Central memory CD4-positive, alpha-beta T cell (primary cell): ENCODE data around the gene HIPK2.
A peak's percentile ranks its signal among the peaks of the same experiment; 100 is the strongest.

Experiments used
- DNase-seq: peaks from one replicate; pipeline ENCODE4 v3.0.0; 2022

The HIPK2 gene

GRCh38 chr7:139782932-139783331, 5.1 kb upstream of the HIPK2 start:
- DNase-seq = no peak

- peak; percentile 41 for DNase-seq
Observed at GRCh38 chr7:139777133-139777891, 486 bp downstream of the HIPK2 start.

GRCh38 chr7:139776486-139777132, 1.2 kb downstream of the HIPK2 start:
- peak; percentile 35 for DNase-seq

GRCh38 chr7:139775829-139776266, 1.9 kb downstream of the HIPK2 start:
- DNase-seq = peak; percentile 52

GRCh38 chr7:139774376-139774775, 3.4 kb downstream of the HIPK2 start:
- DNase-seq = no peak

GRCh38 chr7:139773371-139773770, 4.4 kb downstream of the HIPK2 start:
- no peak for DNase-seq

GRCh38 chr7:139772873-139773272, 4.9 kb downstream of the HIPK2 start:
- DNase-seq = no peak

- DNase-seq = no peak
Observed at GRCh38 chr7:139772115-139772514, 5.7 kb downstream of the HIPK2 start.

GRCh38 chr7:139771001-139771956, 6.5 kb downstream of the HIPK2 start:
- no peak for DNase-seq

GRCh38 chr7:139769761-139770160, 8.0 kb downstream of the HIPK2 start:
- no peak for DNase-seq

- DNase-seq = no peak
Observed at GRCh38 chr7:139769066-139769465, 8.7 kb downstream of the HIPK2 start.

GRCh38 chr7:139768249-139768824, 9.5 kb downstream of the HIPK2 start:
- peak; percentile 11 for DNase-seq

- peak; percentile 61 for DNase-seq
Observed at GRCh38 chr7:139767561-139767982, 10.2 kb downstream of the HIPK2 start.

GRCh38 chr7:139765143-139765542, 12.7 kb downstream of the HIPK2 start:
- no peak for DNase-seq

- no peak for DNase-seq
Observed at GRCh38 chr7:139763330-139763729, 14.5 kb downstream of the HIPK2 start.

- no peak for DNase-seq
Observed at GRCh38 chr7:139762886-139763285, 14.9 kb downstream of the HIPK2 start.

GRCh38 chr7:139758388-139758787, 19.4 kb downstream of the HIPK2 start:
- DNase-seq = no peak

- no peak for DNase-seq
Observed at GRCh38 chr7:139757968-139758367, 19.8 kb downstream of the HIPK2 start.

- no peak for DNase-seq
Observed at GRCh38 chr7:139753693-139754111, 24.1 kb downstream of the HIPK2 start.

GRCh38 chr7:139753081-139753692, 24.6 kb downstream of the HIPK2 start:
- DNase-seq = no peak

GRCh38 chr7:139752604-139753003, 25.2 kb downstream of the HIPK2 start:
- DNase-seq = no peak

GRCh38 chr7:139752148-139752547, 25.6 kb downstream of the HIPK2 start:
- DNase-seq = no peak
